Measurements from ENCODE around the gene UBE2V1. TPM values are rescaled to one million over a fixed set of nuclear protein-coding genes. Genes with fewer than 3 reads are reported as not detected.

The UBE2V1 gene
- total and polyA plus RNA-seq, 2 donors (not counting 1 experiment from before 2014, with no cell fraction given), result 69.2 to 158 TPM

DNA sequence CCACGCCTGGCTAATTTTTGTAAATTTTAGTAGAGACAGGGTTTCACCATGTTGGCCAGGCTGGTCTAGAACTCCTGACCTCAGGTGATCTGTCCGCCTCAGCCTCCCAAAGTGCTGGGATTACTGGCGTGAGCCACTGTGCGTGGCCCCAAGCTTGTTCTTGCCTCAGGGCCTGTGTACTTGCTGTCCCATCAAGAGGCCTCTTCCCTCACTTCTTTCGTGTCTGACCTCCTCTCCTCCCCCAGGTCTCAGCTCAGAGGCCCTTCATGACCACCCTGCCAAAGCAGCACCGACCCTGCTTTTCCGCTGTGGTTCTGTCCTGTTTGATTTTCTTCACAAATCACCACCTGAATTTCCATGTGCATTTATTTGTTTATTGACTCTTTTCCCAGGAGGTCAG, 10.5 kb upstream of the UBE2V1 start:
- no peak overlapping the region for H3K27ac Mint-ChIP-seq
- ATAC-seq (ENCODE audit: low read depth) (no peak), DNase-seq (no peak)
- no peaks in the 10 kb centered on the region for H3K9me3 ChIP-seq (ENCODE audit: control extremely low read depth in 1 of 3, control insufficient read depth in 2 of 3, insufficient read depth in 1 of 3, low read length in 2 of 3)
- no peaks in the 10 kb centered on the region for H3K9me3 Mint-ChIP-seq (ENCODE audit: insufficient read depth)
- no peak overlapping the region for H3K4me2 ChIP-seq (replicated peaks; ENCODE audit: low read depth, low read length, poor library complexity, severe bottlenecking)
- no peak overlapping the region for H3K4me3 Mint-ChIP-seq
- H3K27ac ChIP-seq (ENCODE audit: low read length in 2 of 2), result no peak overlapping the region
- H2AFZ ChIP-seq (ENCODE audit: insufficient read depth, low read depth, low read length, poor library complexity, severe bottlenecking), result no peak overlapping the region
- H3K79me2 ChIP-seq (ENCODE audit: control insufficient read depth, insufficient read depth, low read length), result no peaks in the 10 kb centered on the region
- H3K4me3 ChIP-seq (ENCODE audit: control extremely low read depth in 1 of 5, extremely low read depth in 1 of 5, insufficient read depth in 1 of 5, low read depth in 2 of 5, low read length in 4 of 5), result no peak overlapping the region
- no peak for TF ChIP-seq EZH2 (IDR thresholded peaks at IDR 0.05; ENCODE audit: borderline replicate concordance, insufficient read depth, low read depth, low read length, poor library complexity, severe bottlenecking)
- TF ChIP-seq, protein P1, sequence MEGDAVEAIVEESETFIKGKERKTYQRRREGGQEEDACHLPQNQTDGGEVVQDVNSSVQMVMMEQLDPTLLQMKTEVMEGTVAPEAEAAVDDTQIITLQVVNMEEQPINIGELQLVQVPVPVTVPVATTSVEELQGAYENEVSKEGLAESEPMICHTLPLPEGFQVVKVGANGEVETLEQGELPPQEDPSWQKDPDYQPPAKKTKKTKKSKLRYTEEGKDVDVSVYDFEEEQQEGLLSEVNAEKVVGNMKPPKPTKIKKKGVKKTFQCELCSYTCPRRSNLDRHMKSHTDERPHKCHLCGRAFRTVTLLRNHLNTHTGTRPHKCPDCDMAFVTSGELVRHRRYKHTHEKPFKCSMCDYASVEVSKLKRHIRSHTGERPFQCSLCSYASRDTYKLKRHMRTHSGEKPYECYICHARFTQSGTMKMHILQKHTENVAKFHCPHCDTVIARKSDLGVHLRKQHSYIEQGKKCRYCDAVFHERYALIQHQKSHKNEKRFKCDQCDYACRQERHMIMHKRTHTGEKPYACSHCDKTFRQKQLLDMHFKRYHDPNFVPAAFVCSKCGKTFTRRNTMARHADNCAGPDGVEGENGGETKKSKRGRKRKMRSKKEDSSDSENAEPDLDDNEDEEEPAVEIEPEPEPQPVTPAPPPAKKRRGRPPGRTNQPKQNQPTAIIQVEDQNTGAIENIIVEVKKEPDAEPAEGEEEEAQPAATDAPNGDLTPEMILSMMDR (IDR thresholded peaks at IDR 0.05), result no peak
- peaks cover 9 to 40% of the 10 kb centered on the region in 2 experiments for H3K36me3 ChIP-seq (replicated peaks in 1 of 2; ENCODE audit: control extremely low read depth in 1 of 2, control insufficient read depth in 1 of 2, extremely low read depth in 1 of 2, insufficient read depth in 2 of 2, low read length in 1 of 2)
- ChIA-PET POLR2A (no interaction called here), CTCF (interaction anchor here (1.8 to 20.7 kb wide), 4 partner anchors 30 to 55 kb away, joined by 5 to 297 read pairs (median 60); partner anchors contain the start of gene PEDS1)
- intact Hi-C loops (cut with micrococcal nuclease), result no loop called here
- WGBS (ENCODE audit: insufficient coverage), result 97% methylated on average over 6 of the region's 7 CpGs
- peaks cover 2% of the 10 kb centered on the region for H4K20me1 ChIP-seq (ENCODE audit: control insufficient read depth, insufficient read depth, low read length, poor library complexity, severe bottlenecking)
- peaks cover 3% of the 10 kb centered on the region for H3K4me1 Mint-ChIP-seq
- no peaks in the 10 kb centered on the region for H3K27me3 Mint-ChIP-seq
- H3K4me1 ChIP-seq (ENCODE audit: control insufficient read depth in 2 of 2, insufficient read depth in 2 of 2, low read length in 2 of 2), result no peaks in the 10 kb centered on the region
- no peak overlapping the region for H3K9ac ChIP-seq (ENCODE audit: low read length)
- no peaks in the 10 kb centered on the region for H3K27me3 ChIP-seq (replicated peaks in 1 of 4; ENCODE audit: control extremely low read depth in 1 of 4, control insufficient read depth in 3 of 4, insufficient read depth in 4 of 4, low read length in 3 of 4)

GRCh38 chr20:50122763-50123162, 9.8 kb upstream of the UBE2V1 start:
- Mint-ChIP-seq H3K9me3 (ENCODE audit: insufficient read depth) (no peaks in the 10 kb centered on the region), H3K27ac (no peak overlapping the region)
- intact Hi-C loops (cut with micrococcal nuclease), result no loop called here

More at GRCh38 chr20:50122763-50123162, 9.8 kb upstream of the UBE2V1 start:
- H4K20me1 ChIP-seq (ENCODE audit: control insufficient read depth, insufficient read depth, low read length, poor library complexity, severe bottlenecking), result no peaks in the 10 kb centered on the region
- no peak for TF ChIP-seq EZH2 (IDR thresholded peaks at IDR 0.05; ENCODE audit: borderline replicate concordance, insufficient read depth, low read depth, low read length, poor library complexity, severe bottlenecking)
- TF ChIP-seq, protein P1 (IDR thresholded peaks at IDR 0.05), result no peak
- H3K4me2 ChIP-seq (replicated peaks; ENCODE audit: low read depth, low read length, poor library complexity, severe bottlenecking), result no peak overlapping the region
- Mint-ChIP-seq H3K4me1 (peaks cover 3% of the 10 kb centered on the region), H3K27me3 (no peaks in the 10 kb centered on the region), H3K4me3 (no peak overlapping the region)
- WGBS (ENCODE audit: insufficient coverage), result 100% methylated on average over 1 of the region's 4 CpGs
- no peaks in the 10 kb centered on the region for H3K27me3 ChIP-seq (replicated peaks in 1 of 4; ENCODE audit: control extremely low read depth in 1 of 4, control insufficient read depth in 3 of 4, insufficient read depth in 4 of 4, low read length in 3 of 4)
- no peak overlapping the region for H3K27ac ChIP-seq (ENCODE audit: low read length in 2 of 2)
- peaks cover 9 to 33% of the 10 kb centered on the region in 2 experiments for H3K36me3 ChIP-seq (replicated peaks in 1 of 2; ENCODE audit: control extremely low read depth in 1 of 2, control insufficient read depth in 1 of 2, extremely low read depth in 1 of 2, insufficient read depth in 2 of 2, low read length in 1 of 2)
- ChIA-PET CTCF (interaction anchor here (0.8 to 20.7 kb wide), 5 partner anchors 22 to 56 kb away, joined by 3 to 297 read pairs (median 39); partner anchors contain the start of gene PEDS1), POLR2A (interaction anchor here (0.6 kb wide), 1 partner anchor 21 kb away, joined by 3 read pairs; no protein-coding TSS in a partner anchor)
- no peak overlapping the region for H2AFZ ChIP-seq (ENCODE audit: insufficient read depth, low read depth, low read length, poor library complexity, severe bottlenecking)
- no peak overlapping the region for H3K9ac ChIP-seq (ENCODE audit: low read length)
- DNase-seq (no peak), ATAC-seq (ENCODE audit: low read depth) (no peak)
- no peaks in the 10 kb centered on the region for H3K79me2 ChIP-seq (ENCODE audit: control insufficient read depth, insufficient read depth, low read length)
- no peak overlapping the region for H3K4me3 ChIP-seq (ENCODE audit: control extremely low read depth in 1 of 5, extremely low read depth in 1 of 5, insufficient read depth in 1 of 5, low read depth in 2 of 5, low read length in 4 of 5)
- no peaks in the 10 kb centered on the region for H3K4me1 ChIP-seq (ENCODE audit: control insufficient read depth in 2 of 2, insufficient read depth in 2 of 2, low read length in 2 of 2)
- H3K9me3 ChIP-seq (ENCODE audit: control extremely low read depth in 1 of 3, control insufficient read depth in 2 of 3, insufficient read depth in 1 of 3, low read length in 2 of 3), result no peaks in the 10 kb centered on the region
